Peyer's patch (tissue), 4 donors: ENCODE results near the gene LY6G6D. TPM values are rescaled to one million over a fixed set of nuclear protein-coding genes. Genes with fewer than 3 reads are reported as not detected.

Experiments
- DNase-seq, 3 donors: peaks; one replicate each; pipeline ENCODE4 v3.0.0-alpha.2; 2017 to 2019
- H3K27ac ChIP-seq, 4 donors: fragments of 200-600 bp; sonication (generic); one replicate each; pipeline ENCODE4 v1.5.1; 2016 to 2019
- H3K27me3 ChIP-seq, 2 donors: fragments of 200-600 bp; sonication (generic); one replicate each; pipeline ENCODE4 v1.5.1; 2019
- H3K36me3 ChIP-seq, 3 donors: fragments of 200-600 bp; sonication (generic); one replicate each; pipeline ENCODE4 v1.5.1; 2016 to 2019
- H3K4me1 ChIP-seq, 4 donors: fragments of 200-600 bp; sonication (generic); one replicate each; pipeline ENCODE4 v1.5.1; 2016 to 2019
- H3K4me3 ChIP-seq, 4 donors: fragments of 200-600 bp; sonication (generic); 1 replicate in 3 of 4; 2 replicates in 1 of 4; pipeline ENCODE4 v1.5.1; 2016 to 2019; ENCODE audit warnings: mild to moderate bottlenecking in 1 of 4
- H3K9me3 ChIP-seq, 4 donors: fragments of 200-600 bp; sonication (generic); one replicate each; pipeline ENCODE4 v1.5.1; 2016 to 2019; ENCODE audit warnings: mild to moderate bottlenecking in 1 of 4
- POLR2A ChIP-seq, 2 donors: fragments of 450-650 bp; IDR thresholded peaks; one replicate each; pipeline ENCODE4 v1.5.1; 2017; ENCODE audit warnings: antibody characterized with exemption in 2 of 2, mild to moderate bottlenecking in 2 of 2, moderate library complexity in 2 of 2
- total RNA-seq, 4 donors: library from RNA; depleted of rRNA; stranded (reverse); fragments of >200 nt; gene quantifications; one replicate each; pipeline ENCODE4 v1.1.0, GENCODE V29; 2016
- TF ChIP-seq, protein P1 (sequence below), 6 experiments: fragments of 450-650 bp in 4 of 6; fragments of 200-600 bp in 2 of 6; sonication (generic) in 1 of 6; IDR thresholded peaks; one replicate each; pipeline ENCODE4 v1.5.1; 2017 to 2019; ENCODE audit warnings: antibody characterized with exemption in 6 of 6, mild to moderate bottlenecking in 3 of 6, moderate library complexity in 1 of 6

Gene LY6G6D
- total RNA-seq, 4 donors from 2014 or later, result not detected

DNA sequence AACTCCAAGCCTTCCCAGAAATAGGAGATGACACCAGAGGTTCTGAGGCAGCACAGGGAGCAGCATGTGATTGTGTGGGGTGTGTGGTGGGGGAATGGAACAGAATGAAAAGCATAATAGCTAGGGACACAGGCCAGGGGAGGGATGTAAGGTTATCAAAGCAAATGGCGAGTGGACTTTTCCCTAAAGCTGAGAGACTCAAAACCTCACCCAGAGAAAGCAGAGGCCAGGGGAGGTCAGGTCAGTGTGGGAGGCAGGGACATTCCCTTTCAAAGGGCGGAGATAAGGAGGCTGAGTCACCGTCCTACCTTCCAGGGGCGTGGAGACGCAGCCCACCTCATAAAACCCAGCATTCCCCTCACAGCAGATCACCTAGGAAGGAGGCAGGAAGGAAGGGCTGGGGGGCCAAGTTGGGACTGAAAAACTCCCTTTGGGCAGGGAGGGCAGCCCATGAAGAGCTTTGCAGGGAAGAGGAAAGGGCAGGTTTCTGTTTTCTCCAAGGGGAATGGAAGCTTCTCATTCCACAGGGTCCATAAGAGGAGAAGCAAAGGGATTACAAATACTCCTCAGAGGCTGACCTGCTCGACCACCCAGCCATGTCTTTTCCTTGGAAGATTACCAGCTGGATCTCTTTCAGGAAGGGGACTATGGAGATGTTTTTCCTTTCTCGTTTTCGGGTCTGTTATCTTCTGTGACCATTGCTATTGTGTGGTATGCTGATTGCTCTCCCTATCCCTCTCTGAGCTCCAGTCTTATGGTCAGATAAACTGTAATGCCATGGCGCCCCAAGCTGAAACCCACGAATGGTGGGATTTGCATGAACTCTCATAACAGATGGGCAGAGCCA is 24.7 kb upstream of the LY6G6D start:
- peak overlapping the region in 3 of 4 donors; percentile 55 to 77 (median 70) for H3K27ac ChIP-seq

DNA sequence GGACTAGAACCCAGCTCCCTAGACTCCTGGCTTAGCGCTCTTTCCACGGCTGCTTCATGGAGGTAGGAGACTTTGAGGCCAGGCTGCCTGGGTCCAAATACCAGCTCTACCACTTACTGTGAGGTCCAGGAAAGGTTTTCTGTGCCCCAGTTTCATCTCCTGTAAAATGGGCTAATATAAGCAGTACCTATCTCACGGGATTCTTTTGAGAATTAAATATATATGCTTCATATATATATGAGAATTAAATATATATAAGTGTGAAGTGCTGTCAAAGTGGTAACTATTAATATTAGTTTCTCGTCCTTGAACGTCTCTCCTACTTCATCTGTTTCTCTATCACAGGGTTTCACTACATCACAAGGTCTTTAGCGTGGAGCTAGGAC is 24.1 kb upstream of the LY6G6D start:
- Histone ChIP-seq H3K4me3 (no peak overlapping the region), H3K36me3 (peaks cover 0 to 100% (median 0%) of the 10 kb centered on the region in 3 donors), H3K9me3 (no peaks in the 10 kb centered on the region), H3K27me3 (no peaks in the 10 kb centered on the region), H3K4me1 (peaks cover 0 to 5% (median 0%) of the 10 kb centered on the region in 4 donors), H3K27ac (peak overlapping the region in 3 of 4 donors; percentile 55 to 77 (median 70))
- no peak for TF ChIP-seq POLR2A (IDR thresholded peaks at IDR 0.05)
- TF ChIP-seq, protein P1, sequence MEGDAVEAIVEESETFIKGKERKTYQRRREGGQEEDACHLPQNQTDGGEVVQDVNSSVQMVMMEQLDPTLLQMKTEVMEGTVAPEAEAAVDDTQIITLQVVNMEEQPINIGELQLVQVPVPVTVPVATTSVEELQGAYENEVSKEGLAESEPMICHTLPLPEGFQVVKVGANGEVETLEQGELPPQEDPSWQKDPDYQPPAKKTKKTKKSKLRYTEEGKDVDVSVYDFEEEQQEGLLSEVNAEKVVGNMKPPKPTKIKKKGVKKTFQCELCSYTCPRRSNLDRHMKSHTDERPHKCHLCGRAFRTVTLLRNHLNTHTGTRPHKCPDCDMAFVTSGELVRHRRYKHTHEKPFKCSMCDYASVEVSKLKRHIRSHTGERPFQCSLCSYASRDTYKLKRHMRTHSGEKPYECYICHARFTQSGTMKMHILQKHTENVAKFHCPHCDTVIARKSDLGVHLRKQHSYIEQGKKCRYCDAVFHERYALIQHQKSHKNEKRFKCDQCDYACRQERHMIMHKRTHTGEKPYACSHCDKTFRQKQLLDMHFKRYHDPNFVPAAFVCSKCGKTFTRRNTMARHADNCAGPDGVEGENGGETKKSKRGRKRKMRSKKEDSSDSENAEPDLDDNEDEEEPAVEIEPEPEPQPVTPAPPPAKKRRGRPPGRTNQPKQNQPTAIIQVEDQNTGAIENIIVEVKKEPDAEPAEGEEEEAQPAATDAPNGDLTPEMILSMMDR (IDR thresholded peaks at IDR 0.05), result no peak
- DNase-seq, result no peak

More for the DNA sequence above, 24.7 kb upstream of the LY6G6D start:
- no peak for TF ChIP-seq POLR2A (IDR thresholded peaks at IDR 0.05)
- TF ChIP-seq, protein P1 (IDR thresholded peaks at IDR 0.05), result no peak
- Histone ChIP-seq H3K27me3 (no peaks in the 10 kb centered on the region), H3K4me3 (no peak overlapping the region), H3K36me3 (peaks cover 0 to 99% (median 0%) of the 10 kb centered on the region in 3 donors), H3K9me3 (no peaks in the 10 kb centered on the region), H3K4me1 (peaks cover 0 to 5% (median 0%) of the 10 kb centered on the region in 4 donors)
- DNase-seq, result peak in 2 of 3 donors; percentile 72 to 75

DNA sequence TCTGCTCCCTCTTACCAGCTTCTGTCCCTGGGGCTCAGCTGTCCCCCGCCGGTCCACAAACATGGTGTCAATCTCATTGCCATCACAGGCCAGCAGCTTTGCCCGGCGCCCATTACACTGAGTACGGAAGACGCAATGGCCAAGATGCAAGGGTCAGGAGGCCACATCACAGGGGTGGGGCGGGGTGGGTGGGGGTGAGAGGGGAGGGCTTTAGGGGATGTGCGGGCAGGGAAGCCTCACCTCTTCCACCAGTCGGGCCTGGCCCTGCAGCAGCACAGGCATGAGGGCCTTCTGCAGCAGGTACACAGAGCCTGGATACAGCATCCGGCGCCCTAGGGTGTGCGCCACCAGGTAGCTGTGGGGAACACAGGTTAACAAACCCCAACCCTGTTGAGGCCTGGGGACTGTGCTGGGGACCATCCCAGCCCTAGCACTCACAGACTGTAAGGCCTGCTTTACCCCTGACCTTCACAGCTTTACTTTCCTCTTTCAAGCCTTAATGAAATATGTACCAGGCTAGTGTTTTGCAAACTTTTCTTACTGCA is 23.5 kb upstream of the LY6G6D start:
- peaks cover 0 to 5% (median 0%) of the 10 kb centered on the region in 4 donors for H3K4me1 ChIP-seq

DNA sequence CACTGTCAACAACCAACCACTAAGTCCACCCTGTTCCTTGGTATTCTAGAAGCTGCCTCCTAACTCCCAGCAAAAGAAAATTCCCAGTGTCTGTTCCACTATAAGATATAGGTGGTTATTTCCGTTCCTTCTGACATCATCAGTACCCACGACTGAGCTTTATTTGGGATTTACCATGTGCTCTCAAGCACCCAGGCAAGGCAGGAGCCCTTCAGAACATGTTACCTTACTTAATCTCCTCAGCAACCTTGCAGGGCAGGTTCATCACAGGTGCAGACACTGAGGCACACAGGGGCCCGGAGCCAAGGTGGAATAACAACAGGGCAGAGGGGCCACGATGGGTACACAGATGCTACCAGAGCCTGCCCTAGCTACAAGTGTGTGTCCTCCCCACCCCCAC is 22.8 kb upstream of the LY6G6D start:
- no peak for DNase-seq
- H3K27ac ChIP-seq, result no peak overlapping the region
- no peak overlapping the region for H3K4me3 ChIP-seq
- H3K36me3 ChIP-seq, result peaks cover 0 to 98% (median 0%) of the 10 kb centered on the region in 3 donors
- H3K4me1 ChIP-seq, result peaks cover 0 to 5% (median 0%) of the 10 kb centered on the region in 4 donors
- no peaks in the 10 kb centered on the region for H3K9me3 ChIP-seq
- TF ChIP-seq POLR2A (IDR thresholded peaks at IDR 0.05), result no peak
- TF ChIP-seq, protein P1 (IDR thresholded peaks at IDR 0.05), result no peak
- no peaks in the 10 kb centered on the region for H3K27me3 ChIP-seq

More for the DNA sequence above, 23.5 kb upstream of the LY6G6D start:
- no peaks in the 10 kb centered on the region for H3K27me3 ChIP-seq
- H3K36me3 ChIP-seq, result peaks cover 0 to 99% (median 0%) of the 10 kb centered on the region in 3 donors
- DNase-seq, result no peak
- no peak for TF ChIP-seq POLR2A (IDR thresholded peaks at IDR 0.05)
- TF ChIP-seq, protein P1 (IDR thresholded peaks at IDR 0.05), result no peak
- H3K4me3 ChIP-seq, result no peak overlapping the region
- H3K9me3 ChIP-seq, result no peaks in the 10 kb centered on the region
- no peak overlapping the region for H3K27ac ChIP-seq

DNA sequence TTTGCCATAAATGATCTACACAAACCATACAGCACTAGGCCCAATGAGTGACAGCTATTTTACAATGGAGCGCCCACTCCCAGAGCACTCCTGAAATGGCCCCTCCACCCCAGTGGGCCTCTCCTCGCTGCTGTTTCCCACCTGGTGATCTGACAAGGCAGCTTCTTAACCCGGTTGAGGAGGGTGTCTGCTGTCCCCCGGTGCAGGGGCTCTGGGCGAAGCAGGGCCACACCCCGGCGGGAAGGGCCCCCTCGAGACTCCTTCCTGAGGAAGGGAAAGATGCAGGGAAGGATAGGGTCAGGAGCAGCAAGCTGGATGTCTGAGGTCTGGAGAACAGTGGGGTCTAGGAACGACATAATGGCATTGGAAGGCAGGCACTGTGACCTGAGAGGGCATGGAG is 22.3 kb upstream of the LY6G6D start:
- Histone ChIP-seq H3K36me3 (peaks cover 0 to 98% (median 0%) of the 10 kb centered on the region in 3 donors), H3K27me3 (no peaks in the 10 kb centered on the region), H3K27ac (no peak overlapping the region), H3K9me3 (no peaks in the 10 kb centered on the region), H3K4me1 (peaks cover 0 to 5% (median 0%) of the 10 kb centered on the region in 4 donors), H3K4me3 (no peak overlapping the region)
- DNase-seq, result no peak
- no peak for TF ChIP-seq POLR2A (IDR thresholded peaks at IDR 0.05)
- TF ChIP-seq, protein P1 (IDR thresholded peaks at IDR 0.05), result no peak
